Ishikawa (cell line): ENCODE measurements around the gene ZNF263.

Source experiments
- CEBPB ChIP-seq: IDR thresholded peaks from 2 replicates; pipeline ENCODE4 v1.6.1; 2012
- CREB1 ChIP-seq: IDR thresholded peaks from 2 replicates; pipeline ENCODE4 v1.6.1; 2012; ENCODE audit warnings: low read depth
- EGR1 ChIP-seq: IDR thresholded peaks from 2 replicates; pipeline ENCODE4 v1.6.1; 2012
- EP300 ChIP-seq: IDR thresholded peaks from 2 replicates; pipeline ENCODE4 v1.6.1; 2012; ENCODE audit warnings: borderline replicate concordance
- FOXM1 ChIP-seq: IDR thresholded peaks from 2 replicates; pipeline ENCODE4 v1.6.1; 2012; ENCODE audit warnings: low read depth, borderline replicate concordance
- MAX ChIP-seq: IDR thresholded peaks from 2 replicates; pipeline ENCODE4 v1.6.1; 2012
- NFIC ChIP-seq: IDR thresholded peaks from 2 replicates; pipeline ENCODE4 v1.6.1; 2012
- RAD21 ChIP-seq: IDR thresholded peaks from 2 replicates; pipeline ENCODE4 v1.6.1; 2012; ENCODE audit warnings: low read depth
- REST ChIP-seq: IDR thresholded peaks from 2 replicates; pipeline ENCODE4 v1.6.1; 2012; ENCODE audit warnings: low read depth, mild to moderate bottlenecking
- TAF1 ChIP-seq: IDR thresholded peaks from 2 replicates; pipeline ENCODE4 v1.6.1; 2012; ENCODE audit warnings: low read depth, mild to moderate bottlenecking
- TCF12 ChIP-seq: IDR thresholded peaks from 2 replicates; pipeline ENCODE4 v1.6.1; 2012; ENCODE audit warnings: low read depth
- TEAD4 ChIP-seq: IDR thresholded peaks from 2 replicates; pipeline ENCODE4 v1.6.1; 2012
- USF1 ChIP-seq: IDR thresholded peaks from 2 replicates; pipeline ENCODE4 v1.6.1; 2012
- YY1 ChIP-seq: IDR thresholded peaks from 2 replicates; pipeline ENCODE4 v1.6.1; 2012; ENCODE audit warnings: low read depth
- ZBTB7A ChIP-seq: IDR thresholded peaks from 2 replicates; pipeline ENCODE4 v1.6.1; 2012; ENCODE audit warnings: low read depth

Gene ZNF263

DNA sequence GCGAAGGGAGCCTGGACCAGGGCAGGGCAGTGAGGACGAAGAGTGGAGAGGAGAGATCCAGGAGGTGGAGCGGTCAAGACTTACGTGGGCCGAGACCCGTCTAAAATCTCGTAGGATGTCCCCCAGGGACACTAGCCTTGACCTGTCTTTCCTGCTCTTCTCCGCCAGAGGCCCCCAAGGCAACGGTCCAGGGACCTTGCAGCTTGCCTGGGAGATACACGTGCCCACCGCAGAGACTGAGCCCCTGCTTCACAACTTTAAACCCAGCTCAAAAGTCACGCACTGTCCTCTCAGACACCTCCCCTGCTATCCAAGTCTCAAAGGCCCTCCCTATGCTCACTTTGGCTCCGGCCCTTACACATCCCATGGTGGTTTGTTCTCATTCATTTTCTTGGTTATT is 12.5 kb downstream of the ZNF263 start:
- TF ChIP-seq EGR1 (no peak), YY1 (no peak), USF1 (no peak), EP300 (no peak), RAD21 (no peak), ZBTB7A (no peak), TAF1 (no peak), TEAD4 (no peak), NFIC (no peak), MAX (no peak), CREB1 (no peak), TCF12 (no peak)

DNA sequence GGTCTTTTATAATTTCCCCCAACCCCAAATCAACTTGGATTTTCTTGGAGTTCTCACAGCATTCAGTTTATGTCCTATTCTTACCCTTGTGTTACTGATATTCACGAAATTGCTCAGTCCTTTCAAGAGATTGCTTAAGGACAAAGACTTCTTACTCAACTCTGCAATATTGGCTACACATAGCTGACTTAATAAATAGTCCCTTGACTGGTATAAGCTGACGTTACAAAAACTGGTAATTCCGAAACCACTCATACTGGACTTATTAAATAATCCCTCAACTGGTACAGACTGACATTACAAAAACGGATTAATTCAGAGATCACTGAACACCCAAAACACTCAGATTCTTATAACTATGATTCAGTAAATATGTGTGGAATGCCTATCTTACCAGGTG is 21.1 kb downstream of the ZNF263 start:
- TF ChIP-seq TEAD4 (no peak), CEBPB (no peak), ZBTB7A (no peak), RAD21 (no peak), TAF1 (no peak), YY1 (no peak)

DNA sequence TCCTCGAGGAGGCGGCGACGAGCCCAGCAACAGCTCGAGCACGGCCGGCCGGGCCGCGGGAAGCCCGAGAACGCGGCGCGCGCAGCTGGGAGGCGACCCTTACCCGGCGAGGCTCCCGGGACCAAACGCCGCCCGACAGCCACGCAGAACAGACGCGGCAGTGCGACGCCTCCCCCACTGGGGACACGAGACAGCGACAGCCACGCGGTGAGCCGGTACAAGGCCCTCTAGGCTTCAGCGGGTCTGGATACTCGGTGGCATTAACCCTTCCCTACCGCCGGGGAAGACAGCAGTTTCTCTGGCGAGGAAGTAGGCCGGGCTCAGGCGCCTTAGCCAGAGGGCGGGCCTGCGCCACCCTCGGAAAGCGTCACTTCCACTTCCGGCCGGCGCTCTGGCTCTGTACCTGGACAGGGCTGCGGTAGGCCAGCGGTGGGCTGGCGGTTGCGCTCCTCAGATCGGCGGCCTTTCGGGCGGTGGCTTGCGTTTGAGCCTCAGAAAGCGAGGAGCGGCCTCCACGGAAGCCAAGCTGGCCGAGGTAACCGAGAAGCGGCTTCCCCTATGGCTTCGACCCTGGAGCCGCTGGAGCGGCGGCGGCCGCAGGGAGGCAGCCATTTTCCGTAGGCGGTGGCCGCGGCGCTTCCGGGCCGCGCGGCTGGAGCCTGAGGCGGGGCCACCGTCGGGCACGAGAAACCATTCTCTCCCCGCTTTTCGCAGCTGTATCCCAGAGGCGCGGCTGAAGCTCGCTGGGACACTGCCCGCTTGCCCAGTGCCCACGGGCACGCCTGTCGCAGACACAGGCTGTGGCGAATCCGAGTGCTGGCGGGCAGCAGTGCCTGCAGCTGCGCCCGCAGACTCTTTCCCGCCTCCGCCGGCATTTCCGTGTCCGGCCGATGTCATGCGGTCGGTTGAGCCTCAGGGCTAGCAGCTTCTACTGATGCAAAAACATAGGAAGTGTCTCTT is 22.1 kb downstream of the ZNF263 start, which contains the start of the genes TIGD7 and ZNF75A:
TSS of gene TIGD7 (minus strand) at position 322 of the 960 bp plus-strand sequence. CDS start 4,816 bp downstream, outside the sequence.
TSS of gene ZNF75A (plus strand) at position 389 of the 960 bp plus-strand sequence. CDS start 2,932 bp downstream, outside the sequence.
- no peak for TF ChIP-seq EP300
- TF ChIP-seq YY1, result peak; percentile 93
- TF ChIP-seq ZBTB7A, result no peak
- TF ChIP-seq REST, result no peak
- TF ChIP-seq MAX, result peak; percentile 96
- no peak for TF ChIP-seq RAD21
- peak; percentile 78; the same call in 1 of the 2 replicates for TF ChIP-seq CREB1
- peak; percentile 18; the same call in 1 of the 2 replicates for TF ChIP-seq USF1
- no peak for TF ChIP-seq CEBPB
- TF ChIP-seq TEAD4, result no peak
- no peak for TF ChIP-seq NFIC
- TF ChIP-seq TCF12, result peak; percentile 63; the same call in 1 of the 2 replicates
- peak; percentile 83 for TF ChIP-seq TAF1
- TF ChIP-seq FOXM1, result no peak
- TF ChIP-seq EGR1, result 0 out of 2 replicates have a peak, but pooled peaks have one; percentile 34

DNA sequence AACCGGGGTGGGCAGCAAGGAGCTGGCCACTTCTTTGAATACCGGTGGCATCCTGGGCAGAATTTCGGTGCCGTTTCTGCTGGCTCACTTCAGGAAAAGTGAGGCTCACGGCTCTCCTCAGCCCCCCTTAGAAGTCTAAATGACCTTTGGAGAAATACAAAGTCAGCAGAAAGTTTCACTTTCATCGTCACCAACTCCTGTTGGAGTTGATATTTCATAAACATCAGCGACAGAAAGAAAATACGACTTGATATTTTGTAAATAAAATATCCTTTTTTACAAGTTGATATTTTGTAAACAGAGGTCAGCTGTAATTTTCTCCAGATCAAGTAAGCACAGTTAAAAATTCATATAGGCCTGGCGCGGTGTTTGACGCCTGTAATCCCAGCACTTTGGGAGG is 22.8 kb downstream of the ZNF263 start:
- no peak for TF ChIP-seq EGR1
- TF ChIP-seq NFIC, result no peak
- TF ChIP-seq TEAD4, result no peak
- TF ChIP-seq CREB1, result no peak

GRCh38 chr16:3311496-3311895 is 28.2 kb downstream of the ZNF263 start:
- TF ChIP-seq USF1 (no peak), MAX (no peak), YY1 (no peak), CREB1 (no peak), ZBTB7A (no peak), REST (no peak), RAD21 (no peak), TAF1 (no peak), EGR1 (no peak), EP300 (no peak), NFIC (no peak), TCF12 (no peak), FOXM1 (no peak), TEAD4 (no peak), CEBPB (no peak)
